H1 (cell line): Measurements from ENCODE around the gene DYNLL2. TPM values are rescaled to one million over a fixed set of nuclear protein-coding genes. Genes with fewer than 3 reads are reported as not detected.

Experiments
- BCL11A ChIP-seq, 2 experiments: IDR thresholded peaks; one replicate each; pipeline ENCODE4 v1.6.1; 2011; ENCODE audit warnings: low read depth in 2 of 2, low read length in 2 of 2, mild to moderate bottlenecking in 2 of 2
- CBX8 ChIP-seq: fragments of 300-800, 300-1000 bp; sonication (generic); IDR thresholded peaks from 2 replicates; pipeline ENCODE4 v1.7.1; 2016; ENCODE audit warnings: low read depth, low read length, borderline replicate concordance
- CHD2 ChIP-seq: IDR thresholded peaks from 2 replicates; pipeline ENCODE4 v1.6.1; 2012; ENCODE audit warnings: low read length, improper control_type of control experiment
- EGR1 ChIP-seq: IDR thresholded peaks from 2 replicates; pipeline ENCODE4 v1.6.1; 2011; ENCODE audit warnings: low read depth, low read length, borderline replicate concordance
- EP300 ChIP-seq, 2 experiments: IDR thresholded peaks; 1 replicate in 1 of 2; 2 replicates in 1 of 2; pipeline ENCODE4 v1.6.1; 2011 to 2012; ENCODE audit warnings: low read depth in 2 of 2, low read length in 2 of 2, mild to moderate bottlenecking in 2 of 2, borderline replicate concordance in 1 of 2, inconsistent platforms in 1 of 2, moderate library complexity in 1 of 2
- KDM4A ChIP-seq: IDR thresholded peaks from one replicate; pipeline ENCODE4 v1.7.1; 2012; ENCODE audit warnings: low read depth, mild to moderate bottlenecking, moderate library complexity, low read length, inconsistent platforms; ENCODE audit not compliant: severe bottlenecking
- polyA plus RNA-seq, 7 experiments: library from polyadenylated mRNA; depleted of rRNA in 3 of 7; stranded (reverse) in 5 of 7; unstranded in 2 of 7; fragments of >200 nt in 5 of 7; fragments of 200-250 nt in 2 of 7; gene quantifications; 1 replicate in 5 of 7; 2 replicates in 1 of 7; 4 replicates in 1 of 7; pipeline versions ENCODE4 v1.2.1 to v1.2.3, GENCODE V29; 2011 to 2013; ENCODE audit warnings: missing spikeins in 2 of 7, mixed read lengths in 2 of 7
- total RNA-seq: library from RNA; stranded (reverse); fragmentation: NEBNext Ultra II Directional; extraction: Animal tissue kit (Norgen Biotek cat#: 25700); gene quantifications from 2 replicates; pipeline ENCODE4 v1.2.1, GENCODE V29; 2021
- TF ChIP-seq, protein P1 (sequence below): fragments of 300-600 bp; sonication (generic); IDR thresholded peaks from 2 replicates; pipeline ENCODE4 v1.7.1; 2012; ENCODE audit warnings: low read length, moderate library complexity, mild to moderate bottlenecking, inconsistent platforms; ENCODE audit not compliant: insufficient replicate concordance
- TF ChIP-seq, protein P2 (sequence below): IDR thresholded peaks from 2 replicates; pipeline ENCODE4 v1.6.1; 2012; ENCODE audit warnings: inconsistent platforms

The DYNLL2 gene
- total and polyA plus RNA-seq, 2 of the 8 experiments (the other 6 are each of a cell fraction or from before 2014, with no cell fraction given): 19.8 to 52.7 TPM

DNA sequence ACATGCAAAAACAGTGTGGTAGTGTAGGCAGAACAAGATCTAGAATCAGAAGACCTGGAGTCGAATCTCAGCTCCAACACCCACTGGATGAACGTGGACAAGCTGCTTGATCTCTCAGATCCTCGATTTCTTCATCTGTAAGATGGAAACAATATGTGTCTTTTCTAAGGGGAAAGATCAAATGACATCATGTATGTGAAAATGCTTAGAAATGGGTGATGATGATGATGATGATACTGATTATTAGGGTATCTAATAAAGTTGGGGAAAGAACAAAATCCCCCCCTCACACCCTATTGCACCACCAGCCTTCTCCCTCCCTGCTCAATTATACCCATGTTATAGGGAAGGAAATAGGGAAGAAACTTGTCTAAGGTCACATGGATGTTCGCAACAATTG is 10.9 kb downstream of the DYNLL2 start (continued):
- TF ChIP-seq, protein P1, sequence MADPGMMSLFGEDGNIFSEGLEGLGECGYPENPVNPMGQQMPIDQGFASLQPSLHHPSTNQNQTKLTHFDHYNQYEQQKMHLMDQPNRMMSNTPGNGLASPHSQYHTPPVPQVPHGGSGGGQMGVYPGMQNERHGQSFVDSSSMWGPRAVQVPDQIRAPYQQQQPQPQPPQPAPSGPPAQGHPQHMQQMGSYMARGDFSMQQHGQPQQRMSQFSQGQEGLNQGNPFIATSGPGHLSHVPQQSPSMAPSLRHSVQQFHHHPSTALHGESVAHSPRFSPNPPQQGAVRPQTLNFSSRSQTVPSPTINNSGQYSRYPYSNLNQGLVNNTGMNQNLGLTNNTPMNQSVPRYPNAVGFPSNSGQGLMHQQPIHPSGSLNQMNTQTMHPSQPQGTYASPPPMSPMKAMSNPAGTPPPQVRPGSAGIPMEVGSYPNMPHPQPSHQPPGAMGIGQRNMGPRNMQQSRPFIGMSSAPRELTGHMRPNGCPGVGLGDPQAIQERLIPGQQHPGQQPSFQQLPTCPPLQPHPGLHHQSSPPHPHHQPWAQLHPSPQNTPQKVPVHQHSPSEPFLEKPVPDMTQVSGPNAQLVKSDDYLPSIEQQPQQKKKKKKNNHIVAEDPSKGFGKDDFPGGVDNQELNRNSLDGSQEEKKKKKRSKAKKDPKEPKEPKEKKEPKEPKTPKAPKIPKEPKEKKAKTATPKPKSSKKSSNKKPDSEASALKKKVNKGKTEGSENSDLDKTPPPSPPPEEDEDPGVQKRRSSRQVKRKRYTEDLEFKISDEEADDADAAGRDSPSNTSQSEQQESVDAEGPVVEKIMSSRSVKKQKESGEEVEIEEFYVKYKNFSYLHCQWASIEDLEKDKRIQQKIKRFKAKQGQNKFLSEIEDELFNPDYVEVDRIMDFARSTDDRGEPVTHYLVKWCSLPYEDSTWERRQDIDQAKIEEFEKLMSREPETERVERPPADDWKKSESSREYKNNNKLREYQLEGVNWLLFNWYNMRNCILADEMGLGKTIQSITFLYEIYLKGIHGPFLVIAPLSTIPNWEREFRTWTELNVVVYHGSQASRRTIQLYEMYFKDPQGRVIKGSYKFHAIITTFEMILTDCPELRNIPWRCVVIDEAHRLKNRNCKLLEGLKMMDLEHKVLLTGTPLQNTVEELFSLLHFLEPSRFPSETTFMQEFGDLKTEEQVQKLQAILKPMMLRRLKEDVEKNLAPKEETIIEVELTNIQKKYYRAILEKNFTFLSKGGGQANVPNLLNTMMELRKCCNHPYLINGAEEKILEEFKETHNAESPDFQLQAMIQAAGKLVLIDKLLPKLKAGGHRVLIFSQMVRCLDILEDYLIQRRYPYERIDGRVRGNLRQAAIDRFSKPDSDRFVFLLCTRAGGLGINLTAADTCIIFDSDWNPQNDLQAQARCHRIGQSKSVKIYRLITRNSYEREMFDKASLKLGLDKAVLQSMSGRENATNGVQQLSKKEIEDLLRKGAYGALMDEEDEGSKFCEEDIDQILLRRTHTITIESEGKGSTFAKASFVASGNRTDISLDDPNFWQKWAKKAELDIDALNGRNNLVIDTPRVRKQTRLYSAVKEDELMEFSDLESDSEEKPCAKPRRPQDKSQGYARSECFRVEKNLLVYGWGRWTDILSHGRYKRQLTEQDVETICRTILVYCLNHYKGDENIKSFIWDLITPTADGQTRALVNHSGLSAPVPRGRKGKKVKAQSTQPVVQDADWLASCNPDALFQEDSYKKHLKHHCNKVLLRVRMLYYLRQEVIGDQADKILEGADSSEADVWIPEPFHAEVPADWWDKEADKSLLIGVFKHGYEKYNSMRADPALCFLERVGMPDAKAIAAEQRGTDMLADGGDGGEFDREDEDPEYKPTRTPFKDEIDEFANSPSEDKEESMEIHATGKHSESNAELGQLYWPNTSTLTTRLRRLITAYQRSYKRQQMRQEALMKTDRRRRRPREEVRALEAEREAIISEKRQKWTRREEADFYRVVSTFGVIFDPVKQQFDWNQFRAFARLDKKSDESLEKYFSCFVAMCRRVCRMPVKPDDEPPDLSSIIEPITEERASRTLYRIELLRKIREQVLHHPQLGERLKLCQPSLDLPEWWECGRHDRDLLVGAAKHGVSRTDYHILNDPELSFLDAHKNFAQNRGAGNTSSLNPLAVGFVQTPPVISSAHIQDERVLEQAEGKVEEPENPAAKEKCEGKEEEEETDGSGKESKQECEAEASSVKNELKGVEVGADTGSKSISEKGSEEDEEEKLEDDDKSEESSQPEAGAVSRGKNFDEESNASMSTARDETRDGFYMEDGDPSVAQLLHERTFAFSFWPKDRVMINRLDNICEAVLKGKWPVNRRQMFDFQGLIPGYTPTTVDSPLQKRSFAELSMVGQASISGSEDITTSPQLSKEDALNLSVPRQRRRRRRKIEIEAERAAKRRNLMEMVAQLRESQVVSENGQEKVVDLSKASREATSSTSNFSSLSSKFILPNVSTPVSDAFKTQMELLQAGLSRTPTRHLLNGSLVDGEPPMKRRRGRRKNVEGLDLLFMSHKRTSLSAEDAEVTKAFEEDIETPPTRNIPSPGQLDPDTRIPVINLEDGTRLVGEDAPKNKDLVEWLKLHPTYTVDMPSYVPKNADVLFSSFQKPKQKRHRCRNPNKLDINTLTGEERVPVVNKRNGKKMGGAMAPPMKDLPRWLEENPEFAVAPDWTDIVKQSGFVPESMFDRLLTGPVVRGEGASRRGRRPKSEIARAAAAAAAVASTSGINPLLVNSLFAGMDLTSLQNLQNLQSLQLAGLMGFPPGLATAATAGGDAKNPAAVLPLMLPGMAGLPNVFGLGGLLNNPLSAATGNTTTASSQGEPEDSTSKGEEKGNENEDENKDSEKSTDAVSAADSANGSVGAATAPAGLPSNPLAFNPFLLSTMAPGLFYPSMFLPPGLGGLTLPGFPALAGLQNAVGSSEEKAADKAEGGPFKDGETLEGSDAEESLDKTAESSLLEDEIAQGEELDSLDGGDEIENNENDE: no peak
- TF ChIP-seq KDM4A: no peak
- TF ChIP-seq BCL11A (IDR thresholded peaks at IDR 0.05; ENCODE audit: low read depth in 2 of 2, low read length in 2 of 2): no peak
- TF ChIP-seq CBX8: no peak
- no peak for TF ChIP-seq EP300 (IDR thresholded peaks at IDR 0.05; ENCODE audit: borderline replicate concordance in 1 of 2, low read depth in 2 of 2, low read length in 2 of 2)
- no peak for TF ChIP-seq EGR1
- TF ChIP-seq, protein P2, sequence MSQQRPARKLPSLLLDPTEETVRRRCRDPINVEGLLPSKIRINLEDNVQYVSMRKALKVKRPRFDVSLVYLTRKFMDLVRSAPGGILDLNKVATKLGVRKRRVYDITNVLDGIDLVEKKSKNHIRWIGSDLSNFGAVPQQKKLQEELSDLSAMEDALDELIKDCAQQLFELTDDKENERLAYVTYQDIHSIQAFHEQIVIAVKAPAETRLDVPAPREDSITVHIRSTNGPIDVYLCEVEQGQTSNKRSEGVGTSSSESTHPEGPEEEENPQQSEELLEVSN: no peak
- TF ChIP-seq CHD2: no peak
